CD14-positive monocyte (primary cell): ENCODE measurements around the gene NDE1. TPM values are rescaled to one million over a fixed set of nuclear protein-coding genes. Genes with fewer than 3 reads are reported as not detected.

Source experiments
- DNase-seq, 3 donors: peaks; one replicate each; pipeline ENCODE4 v3.0.0-alpha.2; 2011 to 2022
- H2AFZ ChIP-seq: 2 replicates; pipeline ENCODE4 v1.6.0; 2012; ENCODE audit warnings: mild to moderate bottlenecking, low read depth, low read length, inconsistent platforms; ENCODE audit not compliant: insufficient read depth, poor library complexity, severe bottlenecking
- H3K27ac ChIP-seq, 2 donors: 1 replicate in 1 of 2; 2 replicates in 1 of 2; pipeline ENCODE4 v1.5.1; 2012 to 2013; ENCODE audit warnings: low read length in 2 of 2, control low read depth in 1 of 2, inconsistent platforms in 1 of 2, low read depth in 1 of 2, mild to moderate bottlenecking in 1 of 2
- H3K27me3 ChIP-seq, 2 donors: one replicate each; pipeline versions ENCODE4 v1.6.0 to v1.6.1; 2011 to 2013; ENCODE audit warnings: low read length in 2 of 2; ENCODE audit not compliant: control insufficient read depth in 2 of 2, insufficient read depth in 2 of 2
- H3K36me3 ChIP-seq, 2 donors: replicated peaks in 1 of 2; 1 replicate in 1 of 2; 2 replicates in 1 of 2; pipeline versions ENCODE4 v1.5.1 to v1.6.1; 2012 to 2013; ENCODE audit warnings: low read length in 2 of 2, control low read depth in 1 of 2, inconsistent platforms in 1 of 2, mild to moderate bottlenecking in 1 of 2; ENCODE audit not compliant: insufficient read depth in 2 of 2, control insufficient read depth in 1 of 2
- H3K4me1 ChIP-seq, 2 donors: 1 replicate in 1 of 2; 2 replicates in 1 of 2; pipeline versions ENCODE4 v1.5.1 to v1.6.1; 2012 to 2013; ENCODE audit warnings: low read length in 2 of 2, control low read depth in 1 of 2, inconsistent platforms in 1 of 2, mild to moderate bottlenecking in 1 of 2, moderate library complexity in 1 of 2; ENCODE audit not compliant: insufficient read depth in 2 of 2, control insufficient read depth in 1 of 2
- H3K4me2 ChIP-seq: replicated peaks from 2 replicates; pipeline ENCODE3; 2012; ENCODE audit warnings: low read length, moderate library complexity, mild to moderate bottlenecking; ENCODE audit not compliant: poor library complexity, severe bottlenecking; ENCODE audit errors: extremely low read depth
- H3K4me3 ChIP-seq, 3 experiments: fragments of 200-600 bp in 1 of 3; sonication (generic) in 1 of 3; replicated peaks in 1 of 3; 1 replicate in 2 of 3; 2 replicates in 1 of 3; pipeline ENCODE4 v1.5.1; 2011 to 2013; ENCODE audit warnings: low read length in 3 of 3, mild to moderate bottlenecking in 3 of 3, control low read depth in 2 of 3, low read depth in 2 of 3, inconsistent platforms in 1 of 3, moderate library complexity in 1 of 3
- H3K79me2 ChIP-seq: 2 replicates; pipeline ENCODE4 v1.6.0; 2012; ENCODE audit warnings: mild to moderate bottlenecking, control low read depth, inconsistent platforms, low read length, moderate library complexity; ENCODE audit not compliant: insufficient read depth
- H3K9ac ChIP-seq: 2 replicates; pipeline ENCODE4 v1.6.0; 2017; ENCODE audit warnings: low read length, mild to moderate bottlenecking; ENCODE audit not compliant: insufficient read depth, poor library complexity, severe bottlenecking
- H3K9me3 ChIP-seq, 2 donors: replicated peaks in 1 of 2; 1 replicate in 1 of 2; 2 replicates in 1 of 2; pipeline versions ENCODE4 v1.5.1 to v1.6.1; 2012 to 2013; ENCODE audit warnings: low read length in 2 of 2, control low read depth in 1 of 2; ENCODE audit not compliant: control insufficient read depth in 1 of 2, insufficient read depth in 1 of 2
- H4K20me1 ChIP-seq: 2 replicates; pipeline ENCODE4 v1.6.0; 2012; ENCODE audit warnings: mild to moderate bottlenecking, low read length, control low read depth, moderate library complexity; ENCODE audit not compliant: insufficient read depth
- H3K27ac Mint-ChIP-seq, 7 donors: one replicate each; pipeline ENCODE4 v1.8.0; 2020; ENCODE audit warnings: mild to moderate bottlenecking in 7 of 7, mixed read lengths in 7 of 7, moderate library complexity in 6 of 7, inconsistent platforms in 2 of 7
- H3K27me3 Mint-ChIP-seq, 3 donors: one replicate each; pipeline ENCODE4 v1.8.0; 2021 to 2022; ENCODE audit warnings: low read depth in 3 of 3, mild to moderate bottlenecking in 3 of 3, mixed read lengths in 3 of 3, moderate library complexity in 3 of 3, inconsistent platforms in 1 of 3
- H3K36me3 Mint-ChIP-seq, 2 donors: one replicate each; pipeline ENCODE4 v1.8.0; 2020; ENCODE audit warnings: mixed read lengths in 2 of 2, inconsistent platforms in 1 of 2, mild to moderate bottlenecking in 1 of 2
- H3K4me1 Mint-ChIP-seq: one replicate; pipeline ENCODE4 v1.8.0; 2020; ENCODE audit warnings: mild to moderate bottlenecking, mixed read lengths
- H3K4me3 Mint-ChIP-seq, 2 donors: one replicate each; pipeline ENCODE4 v1.8.0; 2020; ENCODE audit warnings: mild to moderate bottlenecking in 2 of 2, mixed read lengths in 2 of 2, moderate library complexity in 1 of 2
- H3K9me3 Mint-ChIP-seq, 7 donors: one replicate each; pipeline ENCODE4 v1.8.0; 2020 to 2022; ENCODE audit warnings: mixed read lengths in 7 of 7, mild to moderate bottlenecking in 6 of 7, moderate library complexity in 6 of 7, inconsistent platforms in 2 of 7
- CTCF ChIP-seq: fragments of 200-600 bp; IDR thresholded peaks from one replicate; pipeline ENCODE4 v1.8.0; 2022; ENCODE audit warnings: antibody characterized with exemption, mild to moderate bottlenecking
- WGBS: methylation state at CpG from one replicate; pipeline ENCODE4 v1.1.5; 2013; ENCODE audit warnings: missing lambda C conversion rate; ENCODE audit not compliant: insufficient coverage; 5-methylcytosine and 5-hydroxymethylcytosine counted together
- intact Hi-C, 2 donors: fragments of 100-400 bp; cut with micrococcal nuclease; formaldehyde crosslinking; loops; one replicate each; pipeline versions ENCODE4 v1.15.0 to v1.15.1; 2023
- polyA plus RNA-seq, 3 donors: library from polyadenylated mRNA; depleted of rRNA in 1 of 3; unstranded in 2 of 3; stranded (reverse) in 1 of 3; fragments of 300-500 nt in 2 of 3; fragments of >200 nt in 1 of 3; fragmentation: Illumina TruSeq in 2 of 3; gene quantifications; 1 replicate in 2 of 3; 2 replicates in 1 of 3; pipeline ENCODE4 v1.2.3, GENCODE V29; 2012 to 2021

NDE1 gene
- polyA plus RNA-seq, 3 donors, result 26.0 to 47.8 (median 28.0) TPM

- Histone ChIP-seq H2AFZ (no peak overlapping the region), H3K27me3 (no peaks in the 10 kb centered on the region), H3K79me2 (peaks cover 4% of the 10 kb centered on the region), H3K36me3 (peaks cover 91 to 98% of the 10 kb centered on the region in 2 donors), H3K9ac (no peak overlapping the region), H3K27ac (peak overlapping the region; percentile 9 to 84), H3K9me3 (no peaks in the 10 kb centered on the region), H3K4me3 (no peak overlapping the region), H4K20me1 (no peaks in the 10 kb centered on the region), H3K4me1 (peaks cover 17 to 23% of the 10 kb centered on the region in 2 donors), H3K4me2 (no peak overlapping the region)
- H3K9me3 Mint-ChIP-seq, result peaks cover 0 to 1% (median 0%) of the 10 kb centered on the region in 7 donors
- no peak for DNase-seq
- no peaks in the 10 kb centered on the region for H3K27me3 Mint-ChIP-seq
- H3K27ac Mint-ChIP-seq, result peak overlapping the region in 3 of 7 donors; percentile 23 to 61 (median 61)
- H3K4me3 Mint-ChIP-seq, result no peak overlapping the region
- H3K36me3 Mint-ChIP-seq, result peaks cover 90 to 98% of the 10 kb centered on the region in 2 donors
- intact Hi-C loops, result no loop called here
- WGBS, result no CpG with 5 or more reads among the region's 6 CpGs
- H3K4me1 Mint-ChIP-seq, result peaks cover 23% of the 10 kb centered on the region
- no peak for TF ChIP-seq CTCF
These were observed 40.8 kb upstream of the NDE1 start for GRCh38 chr16:15609286-15609649.

GRCh38 chr16:15610369-15610871, 39.6 kb upstream of the NDE1 start:
- Mint-ChIP-seq H3K9me3 (peaks cover 0 to 3% (median 0%) of the 10 kb centered on the region in 7 donors), H3K4me1 (peaks cover 20% of the 10 kb centered on the region), H3K36me3 (peaks cover 83 to 98% of the 10 kb centered on the region in 2 donors), H3K27ac (peak overlapping the region in 5 of 7 donors; percentile 1 to 70 (median 35)), H3K27me3 (no peaks in the 10 kb centered on the region), H3K4me3 (no peak overlapping the region)
- H3K4me1 ChIP-seq, result peaks cover 17 to 23% of the 10 kb centered on the region in 2 donors
- H2AFZ ChIP-seq, result no peak overlapping the region
- no peak for TF ChIP-seq CTCF
- H3K27me3 ChIP-seq, result no peaks in the 10 kb centered on the region
- intact Hi-C loops, result no loop called here
- WGBS, result 96% methylated on average over 10 of the region's 10 CpGs
- H3K4me3 ChIP-seq, result no peak overlapping the region
- H3K4me2 ChIP-seq, result no peak overlapping the region
- DNase-seq, result no peak
- H4K20me1 ChIP-seq, result no peaks in the 10 kb centered on the region
- H3K9me3 ChIP-seq, result no peaks in the 10 kb centered on the region
- H3K27ac ChIP-seq, result peak overlapping the region in 1 of 2 donors; percentile 48
- H3K79me2 ChIP-seq, result peaks cover 4% of the 10 kb centered on the region
- peaks cover 85 to 97% of the 10 kb centered on the region in 2 donors for H3K36me3 ChIP-seq
- no peak overlapping the region for H3K9ac ChIP-seq
